GM04503 (cell line): ENCODE data around the gene E2F4.

Source experiments
- DNase-seq: peaks from one replicate; pipeline ENCODE4 v3.0.0-alpha.2; 2012; ENCODE audit warnings: low read depth

Gene E2F4

GRCh38 chr16:67208154-67208896 lies 16.4 kb downstream of the E2F4 start:
- DNase-seq: no peak

- no peak for DNase-seq
Measured at GRCh38 chr16:67209565-67209964, 17.6 kb downstream of the E2F4 start.

GRCh38 chr16:67210069-67210937 lies 18.3 kb downstream of the E2F4 start:
- no peak for DNase-seq

GRCh38 chr16:67211674-67212073 lies 19.7 kb downstream of the E2F4 start:
- DNase-seq: no peak

GRCh38 chr16:67212766-67213165 lies 20.8 kb downstream of the E2F4 start:
- no peak for DNase-seq

GRCh38 chr16:67213197-67214019 lies 21.5 kb downstream of the E2F4 start:
- no peak for DNase-seq

GRCh38 chr16:67215706-67216105 lies 23.8 kb downstream of the E2F4 start:
- DNase-seq: no peak

GRCh38 chr16:67216612-67217490 lies 24.9 kb downstream of the E2F4 start:
- no peak for DNase-seq

GRCh38 chr16:67223992-67224391 lies 32.0 kb downstream of the E2F4 start:
- no peak for DNase-seq

GRCh38 chr16:67226295-67226803 lies 34.4 kb downstream of the E2F4 start:
- DNase-seq: no peak

GRCh38 chr16:67226804-67227566 lies 35.0 kb downstream of the E2F4 start, which contains the start of gene TMEM208:
TMEM208 (plus strand) TSS chr16:67227130; CDS start chr16:67227219, 89 bp downstream.
- DNase-seq: peak; percentile 92

GRCh38 chr16:67227567-67227921 lies 35.6 kb downstream of the E2F4 start:
- DNase-seq: no peak

GRCh38 chr16:67228034-67228785 lies 36.3 kb downstream of the E2F4 start:
- no peak for DNase-seq

GRCh38 chr16:67228905-67229304 lies 37.0 kb downstream of the E2F4 start:
- DNase-seq: no peak

- DNase-seq: no peak
Measured at GRCh38 chr16:67229906-67230808, 38.2 kb downstream of the E2F4 start.

GRCh38 chr16:67230809-67231660 lies 39.1 kb downstream of the E2F4 start:
- no peak for DNase-seq

- no peak for DNase-seq
Measured at GRCh38 chr16:67233596-67233995, 41.6 kb downstream of the E2F4 start.

GRCh38 chr16:67234180-67234597 lies 42.2 kb downstream of the E2F4 start:
- DNase-seq: no peak
